Keratinocyte (primary cell): ENCODE data around the gene TNS2. TPM values are rescaled to one million over a fixed set of nuclear protein-coding genes. Genes with fewer than 3 reads are reported as not detected.

Source experiments
- DNase-seq: peaks from one replicate; pipeline ENCODE4 v3.0.0-alpha.2; 2011; ENCODE audit warnings: low read depth, missing footprints, low spot score
- FAIRE-seq: peaks from 2 replicates; lab custom pipeline; 2011; peaks lifted over from hg19 to GRCh38; lab: Jason Lieb, UNC
- H2AFZ ChIP-seq: 2 replicates; pipeline ENCODE4 v1.6.0; 2012; ENCODE audit warnings: low read length, control low read depth, inconsistent platforms; ENCODE audit not compliant: control insufficient read depth
- H3K27ac ChIP-seq: 2 replicates; pipeline ENCODE4 v1.5.1; 2011; ENCODE audit warnings: low read length; ENCODE audit not compliant: control insufficient read depth, insufficient read depth
- H3K27me3 ChIP-seq: 3 replicates; pipeline ENCODE4 v1.6.0; 2011; ENCODE audit warnings: low read length; ENCODE audit not compliant: control insufficient read depth, insufficient read depth; ENCODE audit errors: extremely low read depth
- H3K36me3 ChIP-seq, 2 experiments: 2 replicates in 1 of 2; 3 replicates in 1 of 2; pipeline ENCODE4 v1.5.1; 2011; ENCODE audit warnings: low read length in 2 of 2, mild to moderate bottlenecking in 1 of 2; ENCODE audit not compliant: control insufficient read depth in 2 of 2, insufficient read depth in 2 of 2; ENCODE audit errors: extremely low read depth in 1 of 2
- H3K4me1 ChIP-seq: 3 replicates; pipeline ENCODE4 v1.5.1; 2011; ENCODE audit warnings: low read length; ENCODE audit not compliant: control insufficient read depth, insufficient read depth; ENCODE audit errors: extremely low read depth
- H3K4me2 ChIP-seq: 3 replicates; pipeline ENCODE4 v1.6.0; 2011; ENCODE audit warnings: low read depth, low read length; ENCODE audit not compliant: control insufficient read depth, insufficient read depth; ENCODE audit errors: extremely low read depth
- H3K4me3 ChIP-seq, 3 experiments: fragments of 200-600 bp in 1 of 3; sonication (generic) in 1 of 3; 2 replicates in 2 of 3; 3 replicates in 1 of 3; pipeline ENCODE4 v1.5.1; 2011 to 2016; ENCODE audit warnings: low read length in 3 of 3, mild to moderate bottlenecking in 3 of 3, control low read depth in 2 of 3, inconsistent platforms in 1 of 3, low read depth in 1 of 3, mixed read lengths in 1 of 3, mixed run types in 1 of 3, moderate library complexity in 1 of 3; ENCODE audit not compliant: control insufficient read depth in 2 of 3, insufficient read depth in 2 of 3; ENCODE audit errors: extremely low read depth in 1 of 3
- H3K79me2 ChIP-seq: 2 replicates; pipeline ENCODE4 v1.6.0; 2012; ENCODE audit warnings: low read length; ENCODE audit not compliant: control insufficient read depth, insufficient read depth
- H3K9ac ChIP-seq: 3 replicates; pipeline ENCODE4 v1.6.0; 2011; ENCODE audit warnings: low read length; ENCODE audit not compliant: control insufficient read depth, insufficient read depth; ENCODE audit errors: extremely low read depth
- H3K9me1 ChIP-seq: 3 replicates; pipeline ENCODE4 v1.6.0; 2011; ENCODE audit warnings: low read length; ENCODE audit not compliant: control insufficient read depth, insufficient read depth; ENCODE audit errors: extremely low read depth
- H3K9me3 ChIP-seq: 2 replicates; pipeline ENCODE4 v1.5.1; 2012; ENCODE audit warnings: low read depth, low read length; ENCODE audit not compliant: control insufficient read depth
- H4K20me1 ChIP-seq: 3 replicates; pipeline ENCODE4 v1.6.0; 2011; ENCODE audit warnings: low read length; ENCODE audit not compliant: control insufficient read depth, insufficient read depth; ENCODE audit errors: extremely low read depth
- CTCF ChIP-seq, 3 experiments: IDR thresholded peaks in 1 of 3; conservative IDR thresholded peaks in 1 of 3; optimal IDR thresholded peaks in 1 of 3; 2 replicates in 2 of 3; 3 replicates in 1 of 3; pipeline versions ENCODE3 to v1.5.1; 2011; ENCODE audit warnings: low read length in 3 of 3, mild to moderate bottlenecking in 3 of 3, moderate library complexity in 2 of 3, control low read depth in 1 of 3, inconsistent platforms in 1 of 3; ENCODE audit not compliant: insufficient read depth in 2 of 3; ENCODE audit errors: extremely low read depth in 1 of 3
- EZH2 ChIP-seq: IDR thresholded peaks from one replicate; pipeline ENCODE4 v1.6.1; 2012; ENCODE audit warnings: inconsistent platforms, mild to moderate bottlenecking, low read length, moderate library complexity
- dilution Hi-C: fragments of 300-500 bp; cut with MboI; formaldehyde crosslinking; loops from one replicate; pipeline ENCODE4 v1.7.0; 2020; ENCODE audit warnings: low sequenced_read_pairs; ENCODE audit not compliant: extremely low pct_ligation_motif_present
- polyA plus RNA-seq, 5 experiments: library from polyadenylated mRNA; depleted of rRNA in 3 of 5; stranded (reverse) in 3 of 5; stranded (forward) in 1 of 5; unstranded in 1 of 5; fragments of >200 nt; gene quantifications; 1 replicate in 1 of 5; 2 replicates in 3 of 5; 3 replicates in 1 of 5; pipeline versions ENCODE4 v1.2.1 to v1.2.3, GENCODE V29; 2011 to 2012; ENCODE audit warnings: missing spikeins in 2 of 5, low read depth in 1 of 5, low replicate concordance in 1 of 5

The TNS2 gene
- polyA plus RNA-seq, 1 donor (not counting 4 experiments of a cell fraction or from before 2014, with no cell fraction given), result 0.80 TPM

GRCh38 chr12:53062977-53063707 lies 13.3 kb downstream of the TNS2 start:
- Histone ChIP-seq H4K20me1 (peaks cover 5% of the 10 kb centered on the region), H3K9me3 (no peaks in the 10 kb centered on the region), H3K4me3 (no peak overlapping the region), H3K27me3 (no peaks in the 10 kb centered on the region), H2AFZ (no peak overlapping the region), H3K9ac (no peak overlapping the region), H3K36me3 (peaks cover 18 to 22% of the 10 kb centered on the region in 2 experiments), H3K4me1 (peaks cover 6% of the 10 kb centered on the region), H3K27ac (no peak overlapping the region), H3K79me2 (no peaks in the 10 kb centered on the region), H3K9me1 (no peaks in the 10 kb centered on the region), H3K4me2 (no peak overlapping the region)
- TF ChIP-seq CTCF (optimal IDR thresholded peaks at IDR 0.05 in 1 of 3, IDR thresholded peaks at IDR 0.05 in 1 of 3, conservative IDR thresholded peaks at IDR 0.05 in 1 of 3; ENCODE audit: extremely low read depth in 1 of 3, insufficient read depth in 2 of 3, low read length in 3 of 3) (no peak), EZH2 (no peak)
- dilution Hi-C loops, result no loop called here
- no peak for DNase-seq
- FAIRE-seq, result no peak

GRCh38 chr12:53063708-53064612 lies 14.1 kb downstream of the TNS2 start:
- Histone ChIP-seq H3K27me3 (no peaks in the 10 kb centered on the region), H3K36me3 (peaks cover 19 to 22% of the 10 kb centered on the region in 2 experiments), H2AFZ (no peak overlapping the region), H3K79me2 (no peaks in the 10 kb centered on the region), H3K4me2 (no peak overlapping the region), H3K27ac (no peak overlapping the region), H3K9me1 (no peaks in the 10 kb centered on the region), H3K9me3 (no peaks in the 10 kb centered on the region), H4K20me1 (peaks cover 5% of the 10 kb centered on the region), H3K9ac (no peak overlapping the region), H3K4me1 (peaks cover 11% of the 10 kb centered on the region), H3K4me3 (no peak overlapping the region)
- FAIRE-seq (no peak), DNase-seq (no peak)
- dilution Hi-C loops, result no loop called here
- TF ChIP-seq EZH2 (no peak), CTCF (optimal IDR thresholded peaks at IDR 0.05 in 1 of 3, IDR thresholded peaks at IDR 0.05 in 1 of 3, conservative IDR thresholded peaks at IDR 0.05 in 1 of 3; ENCODE audit: extremely low read depth in 1 of 3, insufficient read depth in 2 of 3, low read length in 3 of 3) (no peak)
